ENCODE data around the gene RIPOR3. TPM values are rescaled to one million over a fixed set of nuclear protein-coding genes. Genes with fewer than 3 reads are reported as not detected.
A peak's percentile ranks its signal among the peaks of the same experiment; 100 is the strongest.

RIPOR3 gene
- total and polyA plus RNA-seq, 9 of the 15 experiments (the other 6 are each of a cell fraction or from before 2014, with no cell fraction given) = 3.3 to 62.7 (median 21.4) TPM

DNA sequence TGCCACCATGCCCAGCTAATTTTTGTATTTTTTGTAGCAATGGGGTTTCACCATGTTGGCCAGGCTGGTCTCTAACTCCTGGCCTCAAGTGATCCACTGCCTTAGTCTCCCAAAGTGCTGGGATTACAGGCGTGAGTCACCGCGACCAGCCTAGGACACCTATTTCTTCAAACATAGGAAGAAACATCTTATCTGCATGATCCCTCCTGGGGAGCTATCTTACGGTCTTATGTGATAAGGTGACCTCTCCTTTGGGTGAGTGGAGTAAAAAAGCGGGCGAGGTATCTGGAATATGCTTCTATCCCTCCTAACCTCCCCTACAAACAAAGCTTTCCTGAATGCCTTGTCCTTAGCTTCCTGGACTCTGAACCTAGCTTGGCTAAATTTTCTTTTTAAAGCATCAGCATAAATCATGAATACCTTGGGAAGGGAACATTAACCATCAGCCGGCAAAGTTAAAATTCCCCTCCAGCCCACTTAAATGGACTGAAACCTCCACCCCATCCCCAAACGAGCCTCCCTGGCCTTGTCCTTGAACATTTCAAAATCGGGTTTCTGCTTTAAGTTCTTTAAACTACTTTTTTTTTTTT lies 24.5 kb downstream of the RIPOR3 start (continued):
- TF ChIP-seq FOXK2 (conservative IDR thresholded peaks at IDR 0.05 in 1 of 2, IDR thresholded peaks at IDR 0.05 in 1 of 2; ENCODE audit: low read depth in 2 of 2) (no peak), CREB3L1 (IDR thresholded peaks at IDR 0.05; ENCODE audit: borderline replicate concordance, low read depth) (no peak), WHSC1 (IDR thresholded peaks at IDR 0.05; ENCODE audit: low read length) (no peak), SPI1 (IDR thresholded peaks at IDR 0.05; ENCODE audit: borderline replicate concordance, low read depth, low read length) (no peak), HNRNPL (IDR thresholded peaks at IDR 0.05; ENCODE audit: low read depth, low read length) (no peak), ZNF644 (tag; IDR thresholded peaks at IDR 0.05; ENCODE audit: low read depth) (no peak), ZSCAN29 (IDR thresholded peaks at IDR 0.05) (no peak), NKRF (IDR thresholded peaks at IDR 0.05; ENCODE audit: borderline replicate concordance) (no peak), ID3 (CRISPR knock-in tag; IDR thresholded peaks at IDR 0.05) (no peak), ID3 (tag; IDR thresholded peaks at IDR 0.05) (no peak), UBTF (IDR thresholded peaks at IDR 0.05; ENCODE audit: borderline replicate concordance in 1 of 2, low read depth in 2 of 2, low read length in 2 of 2) (no peak), HNRNPUL1 (IDR thresholded peaks at IDR 0.05; ENCODE audit: low read length) (no peak), GATA2 (CRISPR knock-in tag; IDR thresholded peaks at IDR 0.05) (peak; percentile 35; the same call in 1 of the 2 replicates), RBFOX2 (IDR thresholded peaks at IDR 0.05; ENCODE audit: low read depth, low read length) (no peak), ZNF224 (CRISPR knock-in tag; IDR thresholded peaks at IDR 0.05) (no peak), MAFG (tag; conservative IDR thresholded peaks at IDR 0.05) (0 out of 2 replicates have a peak, but pooled peaks have one; percentile 10), BRD9 (IDR thresholded peaks at IDR 0.05; ENCODE audit: low read depth, partially characterized antibody) (no peak), SMARCE1 (IDR thresholded peaks at IDR 0.05) (peak; percentile 94)
- TF ChIP-seq, protein P1, sequence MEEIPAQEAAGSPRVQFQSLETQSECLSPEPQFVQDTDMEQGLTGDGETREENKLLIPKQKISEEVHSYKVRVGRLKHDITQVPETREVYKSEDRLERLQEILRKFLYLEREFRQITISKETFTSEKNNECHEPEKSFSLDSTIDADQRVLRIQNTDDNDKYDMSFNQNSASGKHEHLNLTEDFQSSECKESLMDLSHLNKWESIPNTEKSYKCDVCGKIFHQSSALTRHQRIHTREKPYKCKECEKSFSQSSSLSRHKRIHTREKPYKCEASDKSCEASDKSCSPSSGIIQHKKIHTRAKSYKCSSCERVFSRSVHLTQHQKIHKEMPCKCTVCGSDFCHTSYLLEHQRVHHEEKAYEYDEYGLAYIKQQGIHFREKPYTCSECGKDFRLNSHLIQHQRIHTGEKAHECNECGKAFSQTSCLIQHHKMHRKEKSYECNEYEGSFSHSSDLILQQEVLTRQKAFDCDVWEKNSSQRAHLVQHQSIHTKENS (CRISPR knock-in tag; IDR thresholded peaks at IDR 0.05) = no peak
- TF ChIP-seq, protein P2, sequence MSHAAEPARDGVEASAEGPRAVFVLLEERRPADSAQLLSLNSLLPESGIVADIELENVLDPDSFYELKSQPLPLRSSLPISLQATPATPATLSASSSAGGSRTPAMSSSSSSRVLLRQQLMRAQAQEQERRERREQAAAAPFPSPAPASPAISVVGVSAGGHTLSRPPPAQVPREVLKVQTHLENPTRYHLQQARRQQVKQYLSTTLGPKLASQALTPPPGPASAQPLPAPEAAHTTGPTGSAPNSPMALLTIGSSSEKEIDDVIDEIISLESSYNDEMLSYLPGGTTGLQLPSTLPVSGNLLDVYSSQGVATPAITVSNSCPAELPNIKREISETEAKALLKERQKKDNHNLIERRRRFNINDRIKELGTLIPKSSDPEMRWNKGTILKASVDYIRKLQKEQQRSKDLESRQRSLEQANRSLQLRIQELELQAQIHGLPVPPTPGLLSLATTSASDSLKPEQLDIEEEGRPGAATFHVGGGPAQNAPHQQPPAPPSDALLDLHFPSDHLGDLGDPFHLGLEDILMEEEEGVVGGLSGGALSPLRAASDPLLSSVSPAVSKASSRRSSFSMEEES (CRISPR knock-in tag; IDR thresholded peaks at IDR 0.05) = no peak

All from K562 (cell line).